ENCODE results near the gene QSOX2.

Gene QSOX2

GRCh38 chr9:136260521-136260920 is 14.9 kb upstream of the QSOX2 start:
- no peak overlapping the region for H3K4me3 ChIP-seq (ENCODE audit: low read length, poor library complexity, severe bottlenecking)
- no peaks in the 10 kb centered on the region for H3K4me1 ChIP-seq (ENCODE audit: insufficient read depth, low read length, poor library complexity, severe bottlenecking)
- no peaks in the 10 kb centered on the region for H3K36me3 ChIP-seq (ENCODE audit: insufficient read depth, low read length)
- H2AFZ ChIP-seq (ENCODE audit: low read length) = no peak overlapping the region
- H4K20me1 ChIP-seq (ENCODE audit: insufficient read depth, low read length, poor library complexity, severe bottlenecking) = no peaks in the 10 kb centered on the region
- no peaks in the 10 kb centered on the region for H3F3A ChIP-seq (ENCODE audit: low read depth)
- H3K9ac ChIP-seq (ENCODE audit: low read depth, low read length, poor library complexity, severe bottlenecking) = no peak overlapping the region
- H3K9me2 ChIP-seq (replicated peaks; ENCODE audit: low read depth, low read length) = no peaks in the 10 kb centered on the region
- no peaks in the 10 kb centered on the region for H3K79me2 ChIP-seq (ENCODE audit: insufficient read depth, low read length)
- TF ChIP-seq EZH2phosphoT487 (IDR thresholded peaks at IDR 0.05; ENCODE audit: borderline replicate concordance) (no peak), CTCF (conservative IDR thresholded peaks at IDR 0.05; ENCODE audit: low read length) (no peak)
- H3K27me3 ChIP-seq (ENCODE audit: insufficient read depth, low read length, poor library complexity, severe bottlenecking) = no peaks in the 10 kb centered on the region
- no peak overlapping the region for H3K4me2 ChIP-seq (ENCODE audit: low read depth, low read length, poor library complexity, severe bottlenecking)
- H3K9me3 ChIP-seq (ENCODE audit: insufficient read depth, low read depth, low read length) = no peaks in the 10 kb centered on the region

GRCh38 chr9:136259836-136260235 is 14.2 kb upstream of the QSOX2 start:
- Histone ChIP-seq H3K9me2 (replicated peaks; ENCODE audit: low read depth, low read length) (no peaks in the 10 kb centered on the region), H3K4me2 (ENCODE audit: low read depth, low read length, poor library complexity, severe bottlenecking) (no peak overlapping the region), H3K27me3 (ENCODE audit: insufficient read depth, low read length, poor library complexity, severe bottlenecking) (no peaks in the 10 kb centered on the region), H2AFZ (ENCODE audit: low read length) (no peak overlapping the region), H3K9ac (ENCODE audit: low read depth, low read length, poor library complexity, severe bottlenecking) (no peak overlapping the region), H3K4me1 (ENCODE audit: insufficient read depth, low read length, poor library complexity, severe bottlenecking) (no peaks in the 10 kb centered on the region), H3F3A (ENCODE audit: low read depth) (no peaks in the 10 kb centered on the region), H3K36me3 (ENCODE audit: insufficient read depth, low read length) (no peaks in the 10 kb centered on the region), H3K79me2 (ENCODE audit: insufficient read depth, low read length) (no peaks in the 10 kb centered on the region), H3K4me3 (ENCODE audit: low read length, poor library complexity, severe bottlenecking) (no peak overlapping the region), H3K9me3 (ENCODE audit: insufficient read depth, low read depth, low read length) (no peaks in the 10 kb centered on the region), H4K20me1 (ENCODE audit: insufficient read depth, low read length, poor library complexity, severe bottlenecking) (no peaks in the 10 kb centered on the region)
- no peak for TF ChIP-seq CTCF (conservative IDR thresholded peaks at IDR 0.05; ENCODE audit: low read length)
- TF ChIP-seq EZH2phosphoT487 (IDR thresholded peaks at IDR 0.05; ENCODE audit: borderline replicate concordance) = no peak

- no peaks in the 10 kb centered on the region for H3K4me1 ChIP-seq (ENCODE audit: insufficient read depth, low read length, poor library complexity, severe bottlenecking)
- no peaks in the 10 kb centered on the region for H3K9me3 ChIP-seq (ENCODE audit: insufficient read depth, low read depth, low read length)
- no peaks in the 10 kb centered on the region for H3F3A ChIP-seq (ENCODE audit: low read depth)
- no peaks in the 10 kb centered on the region for H3K27me3 ChIP-seq (ENCODE audit: insufficient read depth, low read length, poor library complexity, severe bottlenecking)
- no peak overlapping the region for H3K4me3 ChIP-seq (ENCODE audit: low read length, poor library complexity, severe bottlenecking)
- no peak overlapping the region for H3K9ac ChIP-seq (ENCODE audit: low read depth, low read length, poor library complexity, severe bottlenecking)
- no peak overlapping the region for H2AFZ ChIP-seq (ENCODE audit: low read length)
- H3K4me2 ChIP-seq (ENCODE audit: low read depth, low read length, poor library complexity, severe bottlenecking) = no peak overlapping the region
- H3K79me2 ChIP-seq (ENCODE audit: insufficient read depth, low read length) = no peaks in the 10 kb centered on the region
- no peaks in the 10 kb centered on the region for H4K20me1 ChIP-seq (ENCODE audit: insufficient read depth, low read length, poor library complexity, severe bottlenecking)
- no peaks in the 10 kb centered on the region for H3K36me3 ChIP-seq (ENCODE audit: insufficient read depth, low read length)
- no peaks in the 10 kb centered on the region for H3K9me2 ChIP-seq (replicated peaks; ENCODE audit: low read depth, low read length)
- no peak for TF ChIP-seq CTCF (conservative IDR thresholded peaks at IDR 0.05; ENCODE audit: low read length)
- TF ChIP-seq EZH2phosphoT487 (IDR thresholded peaks at IDR 0.05; ENCODE audit: borderline replicate concordance) = no peak
Observed at GRCh38 chr9:136259517-136259813, 13.9 kb upstream of the QSOX2 start.

All from Loucy (cell line).